ENCODE measurements around the gene SLC6A17. TPM values are rescaled to one million over a fixed set of nuclear protein-coding genes. Genes with fewer than 3 reads are reported as not detected.

Gene SLC6A17
- total and polyA plus RNA-seq, 2 experiments from 2014 or later, result 0.03 to 0.17 TPM

DNA sequence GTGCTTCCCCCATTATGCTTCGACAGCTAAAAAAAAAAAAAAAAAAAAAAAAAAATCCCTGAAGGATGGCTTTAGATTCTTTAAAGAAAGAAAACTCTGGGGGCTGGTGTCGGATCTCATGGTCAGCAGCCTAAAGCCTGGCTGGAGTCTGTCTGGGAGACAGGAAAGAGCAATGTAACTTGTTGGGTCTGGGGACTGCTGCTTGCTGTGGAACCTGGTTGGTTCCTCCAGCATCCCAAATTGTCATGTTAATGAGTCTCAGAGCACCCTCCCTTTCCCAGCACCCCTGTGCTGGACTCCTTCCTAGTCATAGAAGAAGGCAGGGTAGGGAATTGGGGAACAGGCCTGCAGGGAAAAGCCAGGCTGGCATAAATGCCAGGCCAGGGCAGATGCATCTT is 62.8 kb downstream of the SLC6A17 start:
- H4K20me1 ChIP-seq (replicated peaks; ENCODE audit: insufficient read depth), result no peaks in the 10 kb centered on the region; the same call in 1 of the 2 replicates
- H3K27ac ChIP-seq (ENCODE audit: low read depth), result no peak overlapping the region
- peaks cover 36% of the 10 kb centered on the region for H3K27me3 ChIP-seq (ENCODE audit: insufficient read depth)
- peak overlapping the region; percentile 95 for H3K4me2 ChIP-seq
- Mint-ChIP-seq H3K36me3 (ENCODE audit: low read depth) (no peaks in the 10 kb centered on the region; the same call in 2 of the 3 replicates), H3K9me3 (no peaks in the 10 kb centered on the region; the same call in 2 of the 3 replicates), H3K27ac (no peak overlapping the region), H3K27me3 (ENCODE audit: insufficient read depth, low read depth, poor library complexity) (peaks cover 18% of the 10 kb centered on the region), H3K4me3 (peak overlapping the region; percentile 70), H3K4me1 (peaks cover 43% of the 10 kb centered on the region)
- no peaks in the 10 kb centered on the region for H3K36me3 ChIP-seq (ENCODE audit: insufficient read depth)
- peak overlapping the region; percentile 82 for H3K4me3 ChIP-seq
- no peak overlapping the region for H2AFZ ChIP-seq
- DNase-seq (ENCODE audit: low spot score) (peak; percentile 54), ATAC-seq (peak; percentile 4)
- no peaks in the 10 kb centered on the region for H3K79me2 ChIP-seq (replicated peaks; ENCODE audit: insufficient read depth)
- no peaks in the 10 kb centered on the region for H3K9me2 ChIP-seq (ENCODE audit: insufficient read depth)
- peaks cover 28% of the 10 kb centered on the region for H3K4me1 ChIP-seq (ENCODE audit: insufficient read depth)
- TF ChIP-seq EZH2phosphoT487 (IDR thresholded peaks at IDR 0.05; ENCODE audit: unreplicated experiment) (no peak), STAT1 (IDR thresholded peaks at IDR 0.05; ENCODE audit: unreplicated experiment) (no peak), POLR2AphosphoS5 (IDR thresholded peaks at IDR 0.05; ENCODE audit: low read depth) (no peak), EZH2 (IDR thresholded peaks at IDR 0.05; ENCODE audit: low read depth, unreplicated experiment) (no peak), ZNF331 (CRISPR knock-in tag; IDR thresholded peaks at IDR 0.05; ENCODE audit: low read depth) (no peak), NANOG (IDR thresholded peaks at IDR 0.05; ENCODE audit: borderline replicate concordance) (no peak), JUNB (IDR thresholded peaks at IDR 0.05; ENCODE audit: unreplicated experiment) (no peak), CREB1 (CRISPR knock-in tag; IDR thresholded peaks at IDR 0.05; ENCODE audit: low read depth) (no peak), ZNF114 (CRISPR knock-in tag; IDR thresholded peaks at IDR 0.05) (no peak)
- TF ChIP-seq, protein P1, sequence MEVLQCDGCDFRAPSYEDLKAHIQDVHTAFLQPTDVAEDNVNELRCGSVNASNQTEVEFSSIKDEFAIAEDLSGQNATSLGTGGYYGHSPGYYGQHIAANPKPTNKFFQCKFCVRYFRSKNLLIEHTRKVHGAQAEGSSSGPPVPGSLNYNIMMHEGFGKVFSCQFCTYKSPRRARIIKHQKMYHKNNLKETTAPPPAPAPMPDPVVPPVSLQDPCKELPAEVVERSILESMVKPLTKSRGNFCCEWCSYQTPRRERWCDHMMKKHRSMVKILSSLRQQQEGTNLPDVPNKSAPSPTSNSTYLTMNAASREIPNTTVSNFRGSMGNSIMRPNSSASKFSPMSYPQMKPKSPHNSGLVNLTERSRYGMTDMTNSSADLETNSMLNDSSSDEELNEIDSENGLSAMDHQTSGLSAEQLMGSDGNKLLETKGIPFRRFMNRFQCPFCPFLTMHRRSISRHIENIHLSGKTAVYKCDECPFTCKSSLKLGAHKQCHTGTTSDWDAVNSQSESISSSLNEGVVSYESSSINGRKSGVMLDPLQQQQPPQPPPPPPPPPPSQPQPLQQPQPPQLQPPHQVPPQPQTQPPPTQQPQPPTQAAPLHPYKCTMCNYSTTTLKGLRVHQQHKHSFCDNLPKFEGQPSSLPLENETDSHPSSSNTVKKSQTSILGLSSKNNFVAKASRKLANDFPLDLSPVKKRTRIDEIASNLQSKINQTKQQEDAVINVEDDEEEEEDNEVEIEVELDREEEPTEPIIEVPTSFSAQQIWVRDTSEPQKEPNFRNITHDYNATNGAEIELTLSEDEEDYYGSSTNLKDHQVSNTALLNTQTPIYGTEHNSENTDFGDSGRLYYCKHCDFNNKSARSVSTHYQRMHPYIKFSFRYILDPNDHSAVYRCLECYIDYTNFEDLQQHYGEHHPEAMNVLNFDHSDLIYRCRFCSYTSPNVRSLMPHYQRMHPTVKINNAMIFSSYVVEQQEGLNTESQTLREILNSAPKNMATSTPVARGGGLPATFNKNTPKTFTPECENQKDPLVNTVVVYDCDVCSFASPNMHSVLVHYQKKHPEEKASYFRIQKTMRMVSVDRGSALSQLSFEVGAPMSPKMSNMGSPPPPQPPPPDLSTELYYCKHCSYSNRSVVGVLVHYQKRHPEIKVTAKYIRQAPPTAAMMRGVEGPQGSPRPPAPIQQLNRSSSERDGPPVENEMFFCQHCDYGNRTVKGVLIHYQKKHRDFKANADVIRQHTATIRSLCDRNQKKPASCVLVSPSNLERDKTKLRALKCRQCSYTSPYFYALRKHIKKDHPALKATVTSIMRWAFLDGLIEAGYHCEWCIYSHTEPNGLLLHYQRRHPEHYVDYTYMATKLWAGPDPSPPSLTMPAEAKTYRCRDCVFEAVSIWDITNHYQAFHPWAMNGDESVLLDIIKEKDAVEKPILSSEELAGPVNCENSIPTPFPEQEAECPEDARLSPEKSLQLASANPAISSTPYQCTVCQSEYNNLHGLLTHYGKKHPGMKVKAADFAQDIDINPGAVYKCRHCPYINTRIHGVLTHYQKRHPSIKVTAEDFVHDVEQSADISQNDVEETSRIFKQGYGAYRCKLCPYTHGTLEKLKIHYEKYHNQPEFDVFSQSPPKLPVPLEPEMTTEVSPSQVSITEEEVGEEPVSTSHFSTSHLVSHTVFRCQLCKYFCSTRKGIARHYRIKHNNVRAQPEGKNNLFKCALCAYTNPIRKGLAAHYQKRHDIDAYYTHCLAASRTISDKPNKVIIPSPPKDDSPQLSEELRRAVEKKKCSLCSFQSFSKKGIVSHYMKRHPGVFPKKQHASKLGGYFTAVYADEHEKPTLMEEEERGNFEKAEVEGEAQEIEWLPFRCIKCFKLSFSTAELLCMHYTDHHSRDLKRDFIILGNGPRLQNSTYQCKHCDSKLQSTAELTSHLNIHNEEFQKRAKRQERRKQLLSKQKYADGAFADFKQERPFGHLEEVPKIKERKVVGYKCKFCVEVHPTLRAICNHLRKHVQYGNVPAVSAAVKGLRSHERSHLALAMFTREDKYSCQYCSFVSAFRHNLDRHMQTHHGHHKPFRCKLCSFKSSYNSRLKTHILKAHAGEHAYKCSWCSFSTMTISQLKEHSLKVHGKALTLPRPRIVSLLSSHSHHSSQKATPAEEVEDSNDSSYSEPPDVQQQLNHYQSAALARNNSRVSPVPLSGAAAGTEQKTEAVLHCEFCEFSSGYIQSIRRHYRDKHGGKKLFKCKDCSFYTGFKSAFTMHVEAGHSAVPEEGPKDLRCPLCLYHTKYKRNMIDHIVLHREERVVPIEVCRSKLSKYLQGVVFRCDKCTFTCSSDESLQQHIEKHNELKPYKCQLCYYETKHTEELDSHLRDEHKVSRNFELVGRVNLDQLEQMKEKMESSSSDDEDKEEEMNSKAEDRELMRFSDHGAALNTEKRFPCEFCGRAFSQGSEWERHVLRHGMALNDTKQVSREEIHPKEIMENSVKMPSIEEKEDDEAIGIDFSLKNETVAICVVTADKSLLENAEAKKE (CRISPR knock-in tag; IDR thresholded peaks at IDR 0.05), result no peak
- TF ChIP-seq, protein P2, sequence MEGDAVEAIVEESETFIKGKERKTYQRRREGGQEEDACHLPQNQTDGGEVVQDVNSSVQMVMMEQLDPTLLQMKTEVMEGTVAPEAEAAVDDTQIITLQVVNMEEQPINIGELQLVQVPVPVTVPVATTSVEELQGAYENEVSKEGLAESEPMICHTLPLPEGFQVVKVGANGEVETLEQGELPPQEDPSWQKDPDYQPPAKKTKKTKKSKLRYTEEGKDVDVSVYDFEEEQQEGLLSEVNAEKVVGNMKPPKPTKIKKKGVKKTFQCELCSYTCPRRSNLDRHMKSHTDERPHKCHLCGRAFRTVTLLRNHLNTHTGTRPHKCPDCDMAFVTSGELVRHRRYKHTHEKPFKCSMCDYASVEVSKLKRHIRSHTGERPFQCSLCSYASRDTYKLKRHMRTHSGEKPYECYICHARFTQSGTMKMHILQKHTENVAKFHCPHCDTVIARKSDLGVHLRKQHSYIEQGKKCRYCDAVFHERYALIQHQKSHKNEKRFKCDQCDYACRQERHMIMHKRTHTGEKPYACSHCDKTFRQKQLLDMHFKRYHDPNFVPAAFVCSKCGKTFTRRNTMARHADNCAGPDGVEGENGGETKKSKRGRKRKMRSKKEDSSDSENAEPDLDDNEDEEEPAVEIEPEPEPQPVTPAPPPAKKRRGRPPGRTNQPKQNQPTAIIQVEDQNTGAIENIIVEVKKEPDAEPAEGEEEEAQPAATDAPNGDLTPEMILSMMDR (conservative IDR thresholded peaks at IDR 0.05; ENCODE audit: low read depth in 2 of 2), result no peak
- peaks cover 16% of the 10 kb centered on the region; the same call in 1 of the 2 replicates for H3F3A ChIP-seq (replicated peaks; ENCODE audit: low read depth)

Data from GM23338 (cell line).